GM21447 (cell line): ENCODE measurements around the gene PPP1R12B.
"Not testable (repeated sequence)": the region's sequence is repeated elsewhere in the genome, so short reads cannot be mapped to it uniquely, and the experiment has no call there.

Experiments
- ATAC-seq: cut with Tn5 transposase; IDR thresholded peaks from one replicate; pipeline ENCODE4 v1.9.1; 2021; ENCODE audit not compliant: unreplicated experiment

Gene PPP1R12B

GRCh38 chr1:202521886-202522285, 173.4 kb downstream of the PPP1R12B start:
- ATAC-seq = no peak

- not testable (repeated sequence) for ATAC-seq
These were observed 177.6 kb downstream of the PPP1R12B start for GRCh38 chr1:202526056-202526455.

- ATAC-seq = not testable (repeated sequence)
These were observed 179.7 kb downstream of the PPP1R12B start for GRCh38 chr1:202528096-202528722.

GRCh38 chr1:202530686-202531085, 182.2 kb downstream of the PPP1R12B start:
- not testable (repeated sequence) for ATAC-seq

- no peak for ATAC-seq
These were observed 182.9 kb downstream of the PPP1R12B start for GRCh38 chr1:202531472-202531811.

GRCh38 chr1:202531812-202532616, 183.5 kb downstream of the PPP1R12B start:
- not testable (repeated sequence) for ATAC-seq

GRCh38 chr1:202539166-202539574, 190.7 kb downstream of the PPP1R12B start:
- not testable (repeated sequence) for ATAC-seq

GRCh38 chr1:202539583-202539982, 191.1 kb downstream of the PPP1R12B start:
- not testable (repeated sequence) for ATAC-seq

GRCh38 chr1:202540014-202540413, 191.5 kb downstream of the PPP1R12B start:
- ATAC-seq = no peak

GRCh38 chr1:202540448-202540847, 191.9 kb downstream of the PPP1R12B start:
- ATAC-seq = no peak

- not testable (repeated sequence) for ATAC-seq
These were observed 192.4 kb downstream of the PPP1R12B start for GRCh38 chr1:202540858-202541257.

- ATAC-seq = not testable (repeated sequence)
These were observed 193.9 kb downstream of the PPP1R12B start for GRCh38 chr1:202542415-202542814.

GRCh38 chr1:202543537-202543936, 195.0 kb downstream of the PPP1R12B start:
- ATAC-seq = not testable (repeated sequence)

GRCh38 chr1:202544766-202545449, 196.4 kb downstream of the PPP1R12B start:
- not testable (repeated sequence) for ATAC-seq

GRCh38 chr1:202545647-202546303, 197.3 kb downstream of the PPP1R12B start:
- not testable (repeated sequence) for ATAC-seq

- not testable (repeated sequence) for ATAC-seq
These were observed 197.9 kb downstream of the PPP1R12B start for GRCh38 chr1:202546377-202546776.

GRCh38 chr1:202546796-202547195, 198.3 kb downstream of the PPP1R12B start:
- peak; percentile 87 for ATAC-seq

- ATAC-seq = peak; percentile 27
These were observed 198.7 kb downstream of the PPP1R12B start for GRCh38 chr1:202547215-202547614.

GRCh38 chr1:202550088-202550487, 201.6 kb downstream of the PPP1R12B start:
- not testable (repeated sequence) for ATAC-seq

GRCh38 chr1:202551683-202552082, 203.2 kb downstream of the PPP1R12B start:
- ATAC-seq = no peak

GRCh38 chr1:202552615-202553014, 204.1 kb downstream of the PPP1R12B start:
- ATAC-seq = not testable (repeated sequence)
